HCT116 (cell line): ENCODE data around the gene OAS2. TPM values are rescaled to one million over a fixed set of nuclear protein-coding genes. Genes with fewer than 3 reads are reported as not detected.

ENCODE experiments used
- ATAC-seq: fragments of 200-7000 bp; cut with Tn5 transposase; 2 replicates; pipeline ENCODE4 v1.9.1; 2020; ENCODE audit warnings: mild to moderate bottlenecking, moderate library complexity
- BruUV-seq: library from RNA; stranded (reverse); fragments of 400-500 nt; replicated peaks from 2 replicates; lab custom pipeline; 2021; lab: Mats Ljungman, UMichigan
- CTCF ChIA-PET: fragments of 300-600 bp; sonication (Branson Sonifier 250); formaldehyde crosslinking; loops from one replicate; lab custom pipeline; 2021; ENCODE audit warnings: antibody characterized with exemption; lab: Charles Lee
- POLR2A ChIA-PET: fragments of 300-600, 350-600 bp; sonication (Branson Sonifier 250); formaldehyde crosslinking; loops from one replicate; lab custom pipeline; 2021; ENCODE audit warnings: antibody characterized with exemption; lab: Charles Lee
- RAD21 ChIA-PET, 2 experiments: fragments of 300-600 bp; sonication (Branson Sonifier 250); formaldehyde crosslinking; loops; one replicate each; lab custom pipeline; 2023; ENCODE audit warnings: low total read pairs in 2 of 2; ENCODE audit not compliant: uncharacterized antibody in 2 of 2, unreplicated experiment in 2 of 2, low non-redundant PET in 1 of 2; lab: Charles Lee
- DNase-seq: peaks from one replicate; pipeline ENCODE4 v3.0.0-alpha.2; 2010; ENCODE audit warnings: low read depth, low spot score
- H2AFZ ChIP-seq: fragments of 200-600 bp; shearing (Covaris generic), sonication (generic); 2 replicates; pipeline ENCODE4 v1.6.1; 2017; ENCODE audit warnings: low read depth, mixed run types, mixed read lengths, antibody characterized with exemption, low read length; ENCODE audit not compliant: poor library complexity, severe bottlenecking
- H3K27ac ChIP-seq: 2 replicates; pipeline ENCODE4 v1.5.1; 2012; ENCODE audit warnings: low read depth, low read length
- H3K27me3 ChIP-seq: fragments of 200-600 bp; sonication (generic); 2 replicates; pipeline ENCODE4 v1.6.1; 2016; ENCODE audit warnings: mixed run types, low read length, mixed read lengths; ENCODE audit not compliant: insufficient read depth
- H3K36me3 ChIP-seq, 2 experiments: fragments of 200-500 bp in 1 of 2; fragments of 200-600 bp in 1 of 2; sonication (Bioruptor generic) in 1 of 2; sonication (generic) in 1 of 2; 2 replicates each; pipeline versions ENCODE4 v1.5.1 to v1.6.1; 2014 to 2016; ENCODE audit warnings: low read length in 2 of 2, inconsistent platforms in 1 of 2, mixed read lengths in 1 of 2, mixed run types in 1 of 2; ENCODE audit not compliant: insufficient read depth in 2 of 2, control insufficient read depth in 1 of 2
- H3K4me1 ChIP-seq, 2 experiments: fragments of 200-600 bp in 1 of 2; sonication (generic) in 1 of 2; 2 replicates each; pipeline versions ENCODE4 v1.5.1 to v1.6.1; 2012 to 2017; ENCODE audit warnings: low read length in 2 of 2, inconsistent platforms in 1 of 2, mild to moderate bottlenecking in 1 of 2, mixed read lengths in 1 of 2, mixed run types in 1 of 2, moderate library complexity in 1 of 2; ENCODE audit not compliant: insufficient read depth in 2 of 2, control insufficient read depth in 1 of 2
- H3K4me2 ChIP-seq: fragments of 200-600 bp; sonication (generic); 2 replicates; pipeline ENCODE4 v1.6.1; 2017; ENCODE audit warnings: mixed run types, low read length, mixed read lengths
- H3K4me3 ChIP-seq, 2 experiments: fragments of 200-600 bp in 1 of 2; sonication (generic) in 1 of 2; replicated peaks in 1 of 2; 2 replicates each; pipeline ENCODE4 v1.5.1; 2011 to 2016; ENCODE audit warnings: low read length in 2 of 2, control low read depth in 1 of 2, low read depth in 1 of 2, mild to moderate bottlenecking in 1 of 2, mixed read lengths in 1 of 2, mixed run types in 1 of 2
- H3K79me2 ChIP-seq: fragments of 200-600 bp; sonication (generic); 2 replicates; pipeline ENCODE4 v1.6.1; 2017; ENCODE audit warnings: mild to moderate bottlenecking, mixed run types, low read length, moderate library complexity, mixed read lengths; ENCODE audit not compliant: insufficient read depth
- H3K9ac ChIP-seq: fragments of 200-600 bp; sonication (generic); 2 replicates; pipeline ENCODE4 v1.6.1; 2016; ENCODE audit warnings: low read length, mixed read lengths
- H3K9me2 ChIP-seq: fragments of 200-600 bp; sonication (generic), shearing (Covaris generic); 2 replicates; pipeline ENCODE4 v1.6.1; 2017; ENCODE audit warnings: mixed run types, mild to moderate bottlenecking, moderate library complexity; ENCODE audit not compliant: insufficient read depth
- H3K9me3 ChIP-seq, 2 experiments: fragments of 200-500 bp in 1 of 2; fragments of 200-600 bp in 1 of 2; sonication (Bioruptor generic) in 1 of 2; sonication (generic) in 1 of 2; 2 replicates each; pipeline ENCODE4 v1.6.1; 2014 to 2017; ENCODE audit warnings: low read length in 2 of 2, mixed read lengths in 2 of 2, inconsistent platforms in 1 of 2, low read depth in 1 of 2, mild to moderate bottlenecking in 1 of 2, mixed run types in 1 of 2, moderate library complexity in 1 of 2; ENCODE audit not compliant: control insufficient read depth in 1 of 2, insufficient read depth in 1 of 2
- H4K20me1 ChIP-seq: fragments of 200-600 bp; sonication (generic), shearing (Covaris generic); 2 replicates; pipeline ENCODE4 v1.6.1; 2017; ENCODE audit warnings: mixed run types, mild to moderate bottlenecking, moderate library complexity; ENCODE audit not compliant: insufficient read depth
- ATF3 ChIP-seq: IDR thresholded peaks from 2 replicates; pipeline ENCODE4 v1.6.1; 2012
- CEBPB ChIP-seq: IDR thresholded peaks from 2 replicates; pipeline ENCODE4 v1.6.1; 2012; ENCODE audit warnings: low read depth
- CTCF ChIP-seq, 3 experiments: fragments of 200-600 bp in 1 of 3; sonication (generic) in 1 of 3; IDR thresholded peaks in 2 of 3; conservative IDR thresholded peaks in 1 of 3; 2 replicates each; pipeline ENCODE4 v1.5.1; 2012 to 2017; ENCODE audit warnings: low read depth in 2 of 3, low read length in 2 of 3, antibody characterized with exemption in 1 of 3, borderline replicate concordance in 1 of 3, control low read depth in 1 of 3, mild to moderate bottlenecking in 1 of 3, mixed read lengths in 1 of 3, mixed run types in 1 of 3, moderate library complexity in 1 of 3; ENCODE audit not compliant: insufficient read depth in 1 of 3
- ELF1 ChIP-seq: IDR thresholded peaks from 2 replicates; pipeline ENCODE4 v1.6.1; 2012; ENCODE audit warnings: low read depth, borderline replicate concordance
- FOSL1 ChIP-seq: IDR thresholded peaks from 2 replicates; pipeline ENCODE4 v1.6.1; 2012; ENCODE audit warnings: low read depth
- JUND ChIP-seq: IDR thresholded peaks from 2 replicates; pipeline ENCODE4 v1.6.1; 2012
- MAX ChIP-seq: IDR thresholded peaks from 2 replicates; pipeline ENCODE4 v1.6.1; 2012
- POLR2A ChIP-seq: IDR thresholded peaks from 2 replicates; pipeline ENCODE4 v1.7.0; 2011; ENCODE audit warnings: borderline replicate concordance; ENCODE audit not compliant: insufficient read depth, insufficient read length; ENCODE audit errors: extremely low read depth
- POLR2AphosphoS5 ChIP-seq: IDR thresholded peaks from 2 replicates; pipeline ENCODE4 v1.6.1; 2011; ENCODE audit warnings: mild to moderate bottlenecking, low read depth, low read length, moderate library complexity
- SRF ChIP-seq: IDR thresholded peaks from 2 replicates; pipeline ENCODE4 v1.6.1; 2012; ENCODE audit warnings: low read depth
- YY1 ChIP-seq: IDR thresholded peaks from 2 replicates; pipeline ENCODE4 v1.6.1; 2011; ENCODE audit warnings: low read length, low read depth, moderate library complexity, mild to moderate bottlenecking; ENCODE audit not compliant: insufficient replicate concordance; ENCODE audit errors: extremely low read depth
- intact Hi-C: fragments of 100-400 bp; cut with micrococcal nuclease; formaldehyde crosslinking; loops from 2 replicates; pipeline ENCODE4 v1.10.0; 2022
- total RNA-seq: library from RNA; stranded (reverse); gene quantifications from one replicate; pipeline ENCODE4 v1.2.1, GENCODE V29; 2021; ENCODE audit not compliant: unreplicated experiment

OAS2 gene
- total RNA-seq, 1 experiment from 2014 or later: 0.30 TPM

- TF ChIP-seq YY1 (peak; percentile 3), POLR2AphosphoS5 (peak; percentile 56; the same call in 1 of the 2 replicates), POLR2A (peak; percentile 7), MAX (peak; percentile 37; the same call in 1 of the 2 replicates), ATF3 (no peak)
Measured at GRCh38 chr12:112937741-112938719, 40.3 kb upstream of the OAS2 start, which contains the start of gene OAS3 (continued).

GRCh38 chr12:112938751-112939150 is 39.6 kb upstream of the OAS2 start:
- ChIA-PET POLR2A (no interaction called here), RAD21 (no interaction called here), CTCF (interaction anchor here (0.9 to 1.5 kb wide), 2 partner anchors 38 to 55 kb away, joined by 4 read pairs; no protein-coding TSS in a partner anchor)
- TF ChIP-seq ELF1 (no peak), POLR2A (no peak), CTCF (IDR thresholded peaks at IDR 0.05 in 2 of 3, conservative IDR thresholded peaks at IDR 0.05 in 1 of 3; ENCODE audit: borderline replicate concordance in 1 of 3, insufficient read depth in 1 of 3, low read depth in 2 of 3, low read length in 2 of 3) (no peak), FOSL1 (no peak), CEBPB (no peak), SRF (no peak), JUND (no peak)
- H3K9me3 ChIP-seq: no peaks in the 10 kb centered on the region
- H4K20me1 ChIP-seq: no peaks in the 10 kb centered on the region
- no peaks in the 10 kb centered on the region for H3K9me2 ChIP-seq
- peak overlapping the region; percentile 93 for H2AFZ ChIP-seq
- no peaks in the 10 kb centered on the region for H3K27me3 ChIP-seq
- H3K79me2 ChIP-seq: no peaks in the 10 kb centered on the region; the same call in 1 of the 2 replicates
- peak overlapping the region; percentile 85 for H3K4me2 ChIP-seq
- BruUV-seq: TSS peak; percentile 77
- H3K9ac ChIP-seq: peak overlapping the region; percentile 71
- H3K4me3 ChIP-seq: peak overlapping the region; percentile 67 to 68
- H3K27ac ChIP-seq: peak overlapping the region; percentile 68
- H3K4me1 ChIP-seq: peaks cover 5 to 22% of the 10 kb centered on the region in 2 experiments; a peak in 2 of 4 replicates
- intact Hi-C loops: no loop called here
- DNase-seq: no peak
- H3K36me3 ChIP-seq: no peaks in the 10 kb centered on the region; a peak in 1 of 4 replicates
- ATAC-seq: peak; percentile 39; the same call in 1 of the 2 replicates
